Cortex of kidney (tissue), 1 donor: ENCODE results near the gene GATA6.
"Not testable (repeated sequence)": the region's sequence is repeated elsewhere in the genome, so short reads cannot be mapped to it uniquely, and the experiment has no call there.

ENCODE experiments used
- DNase-seq: peaks from one replicate; lab custom pipeline; 2025; lab: John Stamatoyannopoulos, UW

GATA6 gene

GRCh38 chr18:22182884-22183697 lies 13.7 kb downstream of the GATA6 start:
- no peak for DNase-seq

GRCh38 chr18:22183698-22184170 lies 14.3 kb downstream of the GATA6 start:
- DNase-seq: no peak

- DNase-seq: not testable (repeated sequence)
Observed at GRCh38 chr18:22184573-22184972, 15.2 kb downstream of the GATA6 start.

DNA sequence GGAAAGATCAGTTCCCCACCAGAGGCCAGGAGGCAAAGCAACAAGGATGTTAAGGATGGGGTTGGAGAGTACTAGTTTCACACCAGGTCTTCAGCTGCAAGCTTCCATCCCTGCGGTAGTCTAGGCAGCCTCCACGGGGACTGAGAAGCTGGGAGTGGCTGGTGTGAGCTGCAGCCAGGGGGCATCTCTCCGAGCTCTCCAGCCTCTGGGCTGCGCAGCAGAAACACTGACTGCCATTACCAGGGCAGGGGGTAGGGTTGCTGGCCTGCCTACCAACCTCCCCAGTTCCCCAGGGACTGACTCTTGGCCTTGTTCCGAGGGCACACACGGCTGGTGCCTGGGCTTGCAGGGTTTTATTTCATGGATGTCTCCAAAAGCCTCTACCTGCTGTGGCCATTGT lies 15.9 kb downstream of the GATA6 start:
- DNase-seq: no peak

GRCh38 chr18:22185771-22186386 lies 16.5 kb downstream of the GATA6 start:
- DNase-seq: no peak

- no peak for DNase-seq
Observed at GRCh38 chr18:22186484-22186971, 17.1 kb downstream of the GATA6 start.

GRCh38 chr18:22188559-22189267 lies 19.3 kb downstream of the GATA6 start:
- no peak for DNase-seq

DNA sequence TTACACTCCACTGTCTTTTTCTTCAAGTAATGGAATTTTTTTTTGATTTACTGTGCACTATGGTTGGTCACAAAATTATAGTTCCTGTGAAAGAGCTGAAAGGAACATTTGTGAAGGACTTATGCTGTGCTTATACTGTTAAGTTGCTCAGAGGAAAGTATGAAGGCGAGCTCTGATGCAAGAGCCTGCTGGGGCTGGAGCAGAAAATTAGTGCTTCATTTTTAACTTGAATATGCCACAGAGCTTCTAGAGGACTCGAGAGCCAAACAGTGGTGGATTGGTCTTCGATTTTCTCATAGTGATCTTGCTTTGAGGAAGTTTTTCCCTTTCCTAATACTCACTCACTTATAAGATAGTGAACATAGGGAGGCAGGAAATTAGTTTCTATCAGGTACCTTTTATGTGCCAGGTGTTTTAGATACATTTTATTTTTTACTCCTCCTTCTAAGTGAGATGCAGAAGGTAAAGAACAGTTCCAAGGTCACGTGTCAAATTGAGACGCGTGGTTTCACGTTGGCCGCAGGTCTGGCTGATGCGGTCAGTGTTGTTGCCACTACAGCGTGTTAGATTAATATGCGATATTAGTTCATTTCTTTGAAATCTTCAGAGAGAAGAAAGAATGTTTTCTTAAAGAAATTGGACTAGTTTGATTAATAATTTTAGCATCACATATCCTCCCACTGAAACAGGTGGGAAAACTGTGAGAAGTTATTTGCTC lies 20.2 kb downstream of the GATA6 start:
- DNase-seq: no peak

GRCh38 chr18:22191346-22191695 lies 21.9 kb downstream of the GATA6 start:
- DNase-seq: no peak

DNA sequence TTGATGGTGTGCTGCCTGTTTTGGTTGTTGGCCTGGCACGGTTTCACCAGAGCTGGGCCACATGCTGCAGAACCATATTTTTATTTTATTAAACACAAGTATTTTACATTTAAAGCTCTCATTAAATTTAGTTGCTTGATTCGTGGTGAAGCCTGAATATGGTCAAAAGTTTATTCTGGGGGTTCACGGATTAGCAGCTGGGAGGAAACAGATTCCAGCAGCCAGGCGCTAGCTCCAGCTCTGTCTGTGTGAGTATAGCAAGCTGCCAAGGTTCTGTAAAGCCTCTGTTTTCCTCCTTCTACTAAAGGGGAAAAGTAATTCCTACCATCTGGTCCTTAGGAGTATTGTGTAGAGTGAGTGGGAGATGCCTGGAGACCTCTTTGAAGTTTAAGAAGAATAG lies 22.5 kb downstream of the GATA6 start:
- DNase-seq: no peak

- no peak for DNase-seq
Observed at GRCh38 chr18:22193466-22193865, 24.1 kb downstream of the GATA6 start.

- DNase-seq: no peak
Observed at GRCh38 chr18:22194151-22194598, 24.8 kb downstream of the GATA6 start.

DNA sequence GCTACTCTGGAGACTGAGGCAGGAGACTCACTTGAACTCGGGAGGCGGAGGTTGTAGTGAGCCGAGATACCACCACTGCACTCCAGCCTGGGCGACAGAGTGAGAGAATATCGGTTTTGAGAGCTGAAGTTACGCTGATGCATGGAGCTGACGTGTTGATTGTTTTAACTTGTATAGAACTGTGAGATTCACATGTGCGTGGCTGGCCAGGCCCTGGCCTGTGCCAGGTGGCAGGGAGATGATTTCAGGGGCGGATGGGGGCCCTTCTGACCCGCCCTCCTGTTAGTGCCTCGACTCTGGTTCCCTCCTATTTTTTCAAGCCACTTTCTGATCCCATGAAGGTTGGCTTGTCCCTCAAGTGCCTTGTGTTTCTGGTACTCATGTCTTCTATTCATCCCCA lies 25.7 kb downstream of the GATA6 start:
- no peak for DNase-seq

GRCh38 chr18:22196943-22197342 lies 27.6 kb downstream of the GATA6 start:
- DNase-seq: not testable (repeated sequence)

- no peak for DNase-seq
Observed at GRCh38 chr18:22197668-22198067, 28.3 kb downstream of the GATA6 start.

GRCh38 chr18:22198163-22198562 lies 28.8 kb downstream of the GATA6 start:
- no peak for DNase-seq

DNA sequence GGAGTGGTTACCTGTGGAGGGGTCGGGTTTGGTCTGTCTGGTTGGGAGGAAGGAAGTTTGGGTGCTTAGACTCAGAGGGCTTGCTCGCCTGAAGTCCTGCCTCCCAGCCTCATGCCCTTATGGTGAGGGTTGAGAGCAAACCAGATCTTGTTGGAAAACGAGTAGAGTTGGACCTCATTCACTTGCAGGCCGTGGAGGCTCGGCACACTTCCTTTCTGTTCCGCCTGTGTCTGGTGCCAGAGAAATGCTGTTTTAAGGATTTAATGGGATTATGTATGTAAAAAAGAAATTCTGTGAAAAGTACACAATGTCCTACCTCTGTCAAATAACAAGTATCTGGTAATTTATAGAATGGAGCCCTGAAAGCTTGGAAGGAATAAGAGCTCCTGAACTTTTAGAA lies 29.6 kb downstream of the GATA6 start:
- no peak for DNase-seq

GRCh38 chr18:22200611-22201225 lies 31.3 kb downstream of the GATA6 start:
- no peak for DNase-seq

DNA sequence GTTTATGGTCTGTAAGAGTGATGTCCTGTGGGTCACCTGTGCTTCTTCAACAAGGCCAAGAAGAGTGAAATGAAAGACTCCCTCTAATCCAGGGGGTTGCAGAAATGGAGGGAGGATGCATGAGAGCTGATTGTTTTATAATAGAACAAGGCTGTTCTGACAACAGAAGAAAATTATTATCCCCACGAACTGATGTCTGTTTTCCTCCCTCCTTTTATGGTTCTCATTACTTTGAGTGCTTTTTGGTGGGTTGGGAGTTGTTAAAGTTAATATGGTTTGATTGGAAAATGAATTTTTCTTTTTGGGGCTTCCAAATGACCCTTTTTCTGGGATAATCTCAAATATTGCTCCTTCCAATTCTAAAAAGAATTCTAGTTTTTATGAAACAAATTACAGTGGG lies 33.6 kb downstream of the GATA6 start:
- no peak for DNase-seq

DNA sequence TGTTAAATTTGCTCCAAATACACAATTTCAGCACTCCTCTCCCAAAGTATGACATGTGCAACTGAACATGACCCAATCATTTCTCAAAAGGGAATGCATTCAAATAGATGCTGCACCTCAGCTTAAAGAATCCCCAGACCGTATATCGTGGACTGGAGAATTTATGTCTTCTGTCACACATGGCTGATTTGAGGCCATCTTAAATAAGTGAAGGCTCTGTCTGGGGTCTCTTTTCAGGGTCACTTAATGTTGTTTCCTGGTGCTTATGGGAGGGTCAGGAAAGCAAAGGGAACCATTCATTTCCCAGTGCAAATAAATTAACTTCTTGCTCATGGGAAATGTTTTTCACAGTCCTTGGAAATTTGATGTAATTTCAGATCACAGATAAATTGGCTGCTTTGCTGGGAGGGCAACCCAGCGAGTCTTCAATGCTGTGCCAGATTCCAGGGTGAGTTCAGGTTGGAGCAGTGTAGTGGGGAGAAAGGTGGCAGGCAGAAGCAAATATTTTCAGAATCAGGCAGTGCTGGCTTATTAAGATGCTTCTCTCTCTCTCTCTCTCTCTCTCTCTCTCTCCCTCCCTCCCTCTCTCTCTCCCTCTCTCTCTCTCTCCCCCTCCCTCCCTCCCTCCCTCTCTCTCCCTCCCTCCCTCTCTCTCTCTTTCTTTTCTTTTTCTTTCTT lies 34.3 kb downstream of the GATA6 start:
- no peak for DNase-seq

DNA sequence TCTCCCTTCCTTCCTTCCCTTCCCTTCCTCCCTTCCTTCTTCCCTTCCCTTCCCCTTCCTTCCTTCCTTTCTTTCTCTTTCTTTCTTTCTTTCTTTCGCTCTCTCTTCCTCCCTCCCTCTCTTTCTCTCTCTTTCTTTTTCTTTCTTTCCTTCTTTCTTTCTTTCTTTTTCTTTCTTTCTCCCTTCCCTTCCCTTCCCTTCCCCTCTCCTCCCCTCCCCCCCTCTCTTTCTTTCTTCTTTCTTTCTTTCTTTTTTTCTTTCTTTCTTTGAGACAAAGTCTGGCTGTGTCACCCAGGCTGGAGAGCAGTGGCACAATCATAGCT lies 34.8 kb downstream of the GATA6 start:
- DNase-seq: no peak
